ENCODE measurements around the gene CDH12.
"Not testable (repeated sequence)": the region's sequence is repeated elsewhere in the genome, so short reads cannot be mapped to it uniquely, and the experiment has no call there.

CDH12 gene

DNA sequence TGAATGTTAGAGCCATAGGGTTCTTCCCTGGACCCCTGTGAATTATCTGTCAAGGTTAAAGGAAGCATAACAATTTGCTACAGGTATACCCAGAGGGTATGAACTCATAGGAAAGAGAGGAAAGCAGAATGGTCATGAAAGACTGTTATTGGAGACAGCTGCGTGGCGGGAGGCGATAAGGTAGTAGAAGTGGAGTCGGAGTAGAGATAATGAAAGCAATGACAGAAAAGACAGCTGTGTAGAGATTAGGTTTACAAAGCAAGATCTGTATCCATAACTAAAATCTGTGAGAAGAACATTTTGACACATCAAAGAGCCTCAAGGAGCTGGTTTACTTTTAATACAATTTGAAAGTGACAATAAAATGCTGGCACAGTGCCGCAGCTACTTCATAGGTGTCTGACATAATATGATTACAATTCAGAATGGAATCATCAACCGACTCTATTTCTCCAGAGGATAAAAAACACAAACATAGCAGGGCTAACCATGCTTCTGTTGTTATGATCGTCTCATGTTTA, 603.9 kb downstream of the CDH12 start:
- no peak overlapping the region for H3K4me3 Mint-ChIP-seq
- H3K4me1 Mint-ChIP-seq (ENCODE audit: low read depth): no peaks in the 10 kb centered on the region
- no peaks in the 10 kb centered on the region for H3K27me3 Mint-ChIP-seq (ENCODE audit: low read depth)
- H3K9me3 Mint-ChIP-seq: peaks cover 19% of the 10 kb centered on the region
- no peak overlapping the region for H3K27ac Mint-ChIP-seq
- no peaks in the 10 kb centered on the region for H3K36me3 Mint-ChIP-seq (ENCODE audit: low read depth)

DNA sequence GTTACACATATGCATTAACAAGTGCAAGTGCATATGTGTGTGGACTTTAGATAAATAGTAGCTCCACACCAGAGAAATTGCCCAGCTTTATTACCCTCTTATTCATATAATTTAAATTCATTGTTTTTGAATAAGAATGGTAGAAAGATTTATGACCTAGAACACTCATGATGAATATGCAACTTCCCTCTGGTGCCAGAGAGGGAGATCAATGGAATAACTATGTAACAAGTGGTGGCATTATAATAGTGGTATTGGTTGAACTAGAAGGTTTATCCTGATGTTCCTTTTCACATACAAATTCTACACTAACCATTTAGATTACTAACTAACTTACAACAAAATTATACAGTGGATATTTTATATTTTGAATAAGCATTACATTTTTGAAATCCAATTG, 607.4 kb downstream of the CDH12 start:
- H3K9me3 Mint-ChIP-seq: peaks cover 18% of the 10 kb centered on the region
- H3K4me3 Mint-ChIP-seq: no peak overlapping the region
- H3K36me3 Mint-ChIP-seq (ENCODE audit: low read depth): no peaks in the 10 kb centered on the region
- no peak overlapping the region for H3K27ac Mint-ChIP-seq
- H3K27me3 Mint-ChIP-seq (ENCODE audit: low read depth): no peaks in the 10 kb centered on the region
- no peaks in the 10 kb centered on the region for H3K4me1 Mint-ChIP-seq (ENCODE audit: low read depth)

DNA sequence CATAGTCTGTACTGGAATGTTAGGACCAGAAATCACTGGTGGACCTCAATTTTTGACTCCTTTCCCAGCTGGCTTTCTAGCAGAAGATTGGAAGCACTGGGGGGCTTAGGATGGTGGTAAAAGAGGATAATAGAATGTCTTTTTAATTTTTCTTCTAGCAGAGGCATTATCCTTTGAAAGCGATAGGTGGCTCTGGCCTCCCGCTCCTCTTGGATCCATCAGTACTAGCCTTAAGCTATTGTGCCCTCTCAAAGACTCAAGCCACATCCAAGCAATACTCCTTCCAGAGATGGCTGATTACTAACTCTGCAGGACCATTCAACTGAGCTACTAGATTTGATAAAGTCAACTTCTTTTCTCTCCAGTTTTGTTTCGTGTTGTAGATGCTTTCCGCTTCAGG, 610.6 kb downstream of the CDH12 start:
- no peaks in the 10 kb centered on the region for H3K27me3 Mint-ChIP-seq (ENCODE audit: low read depth)
- H3K4me3 Mint-ChIP-seq: no peak overlapping the region
- H3K36me3 Mint-ChIP-seq (ENCODE audit: low read depth): no peaks in the 10 kb centered on the region
- H3K4me1 Mint-ChIP-seq (ENCODE audit: low read depth): no peaks in the 10 kb centered on the region
- H3K9me3 Mint-ChIP-seq: peaks cover 11% of the 10 kb centered on the region
- H3K27ac Mint-ChIP-seq: no peak overlapping the region

DNA sequence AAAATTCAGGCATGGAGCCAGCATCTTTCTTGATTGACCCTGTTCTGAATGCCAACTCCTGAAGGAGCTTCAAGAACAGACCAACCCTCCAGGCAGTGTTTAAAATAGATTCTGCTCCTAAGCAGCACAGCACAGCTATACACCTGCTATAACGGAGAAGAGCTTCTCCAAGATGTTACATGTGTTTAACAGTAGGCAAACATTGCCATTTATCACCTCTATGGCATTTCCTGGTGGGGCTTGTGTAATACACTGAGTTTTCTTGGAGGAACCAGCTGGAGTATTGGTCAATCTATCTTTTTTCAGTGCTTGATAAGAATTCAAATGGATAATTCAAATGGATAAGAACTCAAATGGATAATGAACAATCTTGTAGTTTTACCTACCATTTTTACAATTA, 615.1 kb downstream of the CDH12 start:
- no peaks in the 10 kb centered on the region for H3K36me3 Mint-ChIP-seq (ENCODE audit: low read depth)

DNA sequence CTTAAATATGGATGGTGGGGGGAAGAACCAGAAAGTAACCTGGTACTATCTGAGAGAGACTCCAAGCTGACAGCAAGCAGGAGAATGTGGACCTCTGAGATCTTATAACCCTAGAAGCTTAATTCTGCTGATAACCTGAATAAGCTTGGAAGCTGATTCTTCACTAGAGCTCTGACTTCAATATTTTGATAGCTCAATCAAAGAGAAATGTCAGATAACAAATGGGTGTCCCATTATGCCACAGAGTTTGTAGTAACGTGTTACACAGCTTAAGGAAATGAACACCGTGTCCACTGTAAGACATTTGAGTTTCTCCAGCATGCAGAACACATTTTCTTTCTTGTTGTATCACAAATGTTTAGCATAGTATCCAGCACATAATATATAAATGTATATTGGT, 626.7 kb downstream of the CDH12 start:
- H3K4me3 Mint-ChIP-seq: no peak overlapping the region
- H3K4me1 Mint-ChIP-seq (ENCODE audit: low read depth): no peaks in the 10 kb centered on the region
- H3K36me3 Mint-ChIP-seq (ENCODE audit: low read depth): no peaks in the 10 kb centered on the region
- H3K9me3 Mint-ChIP-seq: peaks cover 7% of the 10 kb centered on the region
- H3K27ac Mint-ChIP-seq: no peak overlapping the region
- no peaks in the 10 kb centered on the region for H3K27me3 Mint-ChIP-seq (ENCODE audit: low read depth)

More for the DNA sequence above, 615.1 kb downstream of the CDH12 start:
- no peak overlapping the region for H3K4me3 Mint-ChIP-seq
- no peak overlapping the region for H3K27ac Mint-ChIP-seq
- H3K4me1 Mint-ChIP-seq (ENCODE audit: low read depth): no peaks in the 10 kb centered on the region
- no peaks in the 10 kb centered on the region for H3K27me3 Mint-ChIP-seq (ENCODE audit: low read depth)
- H3K9me3 Mint-ChIP-seq: peaks cover 4% of the 10 kb centered on the region

DNA sequence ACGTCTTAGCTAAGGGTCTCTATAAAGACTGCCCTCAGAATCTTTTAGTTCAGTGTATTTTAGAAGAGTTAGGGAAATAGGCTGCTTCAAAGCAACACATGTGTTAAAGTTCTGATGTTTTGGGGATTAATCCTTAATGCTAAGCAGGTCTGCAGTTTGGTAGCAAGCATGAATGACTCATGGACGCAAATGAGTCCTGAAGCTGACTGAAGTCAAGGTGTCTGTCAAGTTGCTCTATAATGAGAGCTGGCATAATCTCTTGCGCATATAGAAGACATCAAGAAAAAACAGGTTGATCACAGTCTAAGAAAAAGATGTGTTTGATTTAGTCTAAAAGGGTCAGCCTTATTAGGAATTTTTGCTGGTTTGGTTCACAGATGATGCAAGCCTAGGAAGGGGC, 630.1 kb downstream of the CDH12 start:
- H3K4me3 Mint-ChIP-seq: no peak overlapping the region
- no peaks in the 10 kb centered on the region for H3K4me1 Mint-ChIP-seq (ENCODE audit: low read depth)
- H3K27me3 Mint-ChIP-seq (ENCODE audit: low read depth): no peaks in the 10 kb centered on the region
- H3K27ac Mint-ChIP-seq: no peak overlapping the region
- H3K36me3 Mint-ChIP-seq (ENCODE audit: low read depth): no peaks in the 10 kb centered on the region
- peaks cover 3% of the 10 kb centered on the region for H3K9me3 Mint-ChIP-seq

DNA sequence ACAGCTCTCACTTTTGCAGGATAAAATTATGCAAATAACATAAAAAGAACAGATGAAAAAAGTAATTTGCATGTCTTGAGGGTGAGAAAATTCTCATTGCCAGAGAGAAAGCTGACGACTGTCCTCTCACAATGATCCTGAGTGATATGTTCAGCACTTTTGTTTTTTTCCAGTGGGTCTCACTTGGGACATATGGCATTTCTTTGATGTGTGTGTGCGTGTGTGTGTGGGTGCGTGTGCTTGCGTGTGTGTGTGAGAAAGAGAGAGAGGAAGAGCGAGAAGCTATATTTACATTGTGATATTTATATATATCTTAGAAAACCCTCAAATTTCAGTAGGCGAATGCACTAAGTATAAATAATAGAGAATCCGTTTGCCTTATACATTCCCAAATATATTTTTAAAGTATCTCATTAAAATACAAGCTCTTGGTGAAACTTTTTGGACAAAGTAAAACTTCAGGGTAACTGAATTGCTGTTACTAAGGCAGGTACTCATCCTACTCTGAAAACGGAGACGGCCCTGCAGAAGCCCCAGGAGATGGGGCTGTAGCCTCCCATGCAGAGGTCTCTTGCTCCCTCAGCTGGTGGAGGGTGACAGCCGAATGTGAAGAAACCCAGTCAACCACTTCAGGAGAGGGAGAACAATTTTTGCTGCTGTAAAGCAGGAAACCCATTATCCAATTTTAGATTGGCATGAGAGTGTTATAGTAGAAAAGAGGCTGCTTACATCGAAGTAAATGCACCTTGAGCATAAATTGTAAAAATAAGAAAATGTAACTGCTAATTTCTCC, 639.2 kb downstream of the CDH12 start:
- H3K27me3 Mint-ChIP-seq (ENCODE audit: low read depth); H3K4me1 Mint-ChIP-seq (ENCODE audit: low read depth); H3K4me3 Mint-ChIP-seq; H3K36me3 Mint-ChIP-seq (ENCODE audit: low read depth); H3K27ac Mint-ChIP-seq; H3K9me3 Mint-ChIP-seq: not testable (repeated sequence)

DNA sequence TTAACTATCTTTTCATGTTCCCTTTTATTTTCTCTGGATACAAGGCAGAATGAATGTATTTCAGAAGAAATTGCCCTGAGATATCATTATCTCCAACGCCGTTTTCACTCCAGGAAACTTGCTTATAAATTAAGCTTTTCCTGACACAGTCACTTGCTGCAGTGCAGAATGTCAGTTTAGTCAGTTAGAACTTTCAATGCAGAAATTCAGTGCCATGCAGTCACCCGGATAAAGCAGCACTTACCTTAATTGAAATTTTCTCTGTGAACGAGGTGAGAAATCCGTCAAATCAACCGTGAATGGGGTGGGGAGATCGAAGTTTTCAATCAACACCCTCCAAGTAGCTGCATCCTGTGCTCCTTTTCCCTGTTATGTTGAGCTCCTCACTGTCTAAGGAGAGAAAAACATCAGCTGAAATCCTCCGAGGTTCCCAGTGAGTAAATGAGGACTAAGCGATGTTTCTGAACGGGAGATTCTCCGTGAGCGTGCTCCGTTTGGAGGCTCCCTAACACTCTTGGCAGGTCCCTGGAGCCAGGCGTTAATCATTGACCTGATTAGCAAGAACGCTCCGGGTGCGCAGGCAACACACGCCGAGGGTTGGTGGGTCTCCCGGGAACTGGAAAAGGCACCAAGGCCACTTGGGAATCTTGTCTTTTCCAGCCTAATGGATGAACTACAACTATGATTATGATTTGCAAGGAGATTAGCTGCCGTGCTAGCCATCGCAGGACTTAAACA, 640.7 kb downstream of the CDH12 start:
- not testable (repeated sequence) for H3K27ac Mint-ChIP-seq; H3K36me3 Mint-ChIP-seq (ENCODE audit: low read depth); H3K27me3 Mint-ChIP-seq (ENCODE audit: low read depth); H3K4me1 Mint-ChIP-seq (ENCODE audit: low read depth); H3K4me3 Mint-ChIP-seq; H3K9me3 Mint-ChIP-seq

DNA sequence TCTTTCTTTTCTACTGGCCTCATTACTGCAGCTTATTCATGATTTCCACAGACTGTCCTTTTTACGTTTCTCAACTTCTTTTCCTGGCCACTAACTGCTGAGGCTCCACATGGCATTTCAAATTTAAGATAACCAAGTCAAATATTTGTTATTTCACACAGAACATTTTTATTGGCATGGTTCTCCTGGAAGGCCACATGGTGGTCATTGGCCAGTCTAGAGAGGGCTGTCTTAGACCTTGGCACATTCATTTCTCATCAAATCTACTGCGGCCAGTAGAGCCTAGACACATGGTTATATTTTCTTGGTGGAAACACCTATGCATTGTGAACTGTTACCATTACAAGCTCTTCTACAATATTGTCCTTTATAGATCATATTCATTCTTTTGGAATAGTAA, 644.7 kb downstream of the CDH12 start:
- not testable (repeated sequence) for H3K9me3 Mint-ChIP-seq; H3K4me1 Mint-ChIP-seq (ENCODE audit: low read depth); H3K36me3 Mint-ChIP-seq (ENCODE audit: low read depth); H3K4me3 Mint-ChIP-seq; H3K27ac Mint-ChIP-seq; H3K27me3 Mint-ChIP-seq (ENCODE audit: low read depth)

DNA sequence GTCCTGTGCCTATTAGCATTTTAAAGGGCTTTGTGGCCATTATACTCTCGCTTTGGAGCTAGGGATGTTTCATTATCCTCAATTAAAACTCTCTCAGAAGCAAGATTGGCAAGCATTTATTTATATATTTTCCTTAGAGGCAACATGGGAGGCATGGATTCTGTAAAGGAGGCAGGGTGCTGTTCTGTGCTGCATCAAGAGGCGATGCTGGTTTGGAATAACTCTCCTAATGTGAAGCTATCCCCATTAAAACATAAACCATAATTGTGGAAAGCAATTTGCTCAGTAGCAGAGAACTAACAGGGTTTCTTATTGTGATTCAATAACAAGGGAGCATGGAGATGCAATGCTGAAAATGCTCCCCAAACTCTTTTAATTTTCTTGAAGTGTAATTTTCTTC, 664.5 kb downstream of the CDH12 start:
- H3K4me1 Mint-ChIP-seq (ENCODE audit: low read depth); H3K36me3 Mint-ChIP-seq (ENCODE audit: low read depth); H3K4me3 Mint-ChIP-seq; H3K27ac Mint-ChIP-seq; H3K27me3 Mint-ChIP-seq (ENCODE audit: low read depth): not testable (repeated sequence)
- peaks cover 16% of the 10 kb centered on the region for H3K9me3 Mint-ChIP-seq

DNA sequence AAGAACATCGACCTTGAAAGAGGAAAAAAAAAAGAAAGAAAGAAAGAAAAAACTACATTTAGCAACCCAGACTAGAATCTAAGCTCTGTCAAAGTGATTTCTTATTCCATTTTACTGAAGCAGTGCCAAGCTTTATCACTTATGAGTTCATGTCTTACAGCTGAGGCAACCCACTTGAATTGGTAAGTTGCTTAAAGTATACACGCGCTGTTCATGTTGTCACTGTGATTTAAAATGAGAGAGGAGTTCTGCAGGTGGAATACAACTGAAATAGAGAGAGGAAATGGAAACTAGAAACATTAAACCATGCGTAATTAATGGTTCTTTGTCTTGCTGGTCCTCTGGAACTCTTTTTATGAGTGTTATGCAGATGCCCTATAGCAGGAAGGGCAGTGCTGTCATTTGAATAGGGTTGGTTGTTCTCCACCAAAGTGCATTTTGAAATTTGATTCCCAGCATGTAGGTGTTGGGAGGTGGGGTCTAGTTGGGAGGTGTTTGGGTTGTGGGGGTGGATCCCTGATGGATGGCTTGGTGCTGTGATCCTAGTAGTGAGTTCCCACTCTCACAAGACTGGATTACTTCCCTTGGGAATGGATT, 665.4 kb downstream of the CDH12 start:
- H3K9me3 Mint-ChIP-seq: peaks cover 16% of the 10 kb centered on the region
- not testable (repeated sequence) for H3K27ac Mint-ChIP-seq; H3K36me3 Mint-ChIP-seq (ENCODE audit: low read depth); H3K4me3 Mint-ChIP-seq; H3K4me1 Mint-ChIP-seq (ENCODE audit: low read depth); H3K27me3 Mint-ChIP-seq (ENCODE audit: low read depth)

DNA sequence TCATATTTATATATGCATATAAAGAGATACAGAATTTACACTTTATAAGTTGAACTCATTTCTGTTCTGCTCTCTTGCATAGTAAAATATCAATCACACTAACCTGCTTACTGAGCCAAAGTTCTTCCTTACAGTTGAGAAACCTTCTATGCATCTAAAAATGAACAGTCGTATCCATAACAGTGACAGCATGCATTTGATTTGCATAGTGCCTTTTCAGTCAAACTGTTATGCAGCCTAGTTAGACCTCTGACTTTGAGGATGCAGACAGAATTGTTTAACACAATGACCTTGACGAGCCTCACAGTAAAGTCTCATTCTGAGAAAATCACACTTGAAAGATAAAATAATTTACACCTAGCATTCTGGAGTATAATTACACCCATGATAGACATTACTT, 683.9 kb downstream of the CDH12 start:
- H3K4me3 Mint-ChIP-seq; H3K27me3 Mint-ChIP-seq (ENCODE audit: low read depth); H3K27ac Mint-ChIP-seq; H3K36me3 Mint-ChIP-seq (ENCODE audit: low read depth); H3K4me1 Mint-ChIP-seq (ENCODE audit: low read depth): not testable (repeated sequence)
- peaks cover 11% of the 10 kb centered on the region for H3K9me3 Mint-ChIP-seq

DNA sequence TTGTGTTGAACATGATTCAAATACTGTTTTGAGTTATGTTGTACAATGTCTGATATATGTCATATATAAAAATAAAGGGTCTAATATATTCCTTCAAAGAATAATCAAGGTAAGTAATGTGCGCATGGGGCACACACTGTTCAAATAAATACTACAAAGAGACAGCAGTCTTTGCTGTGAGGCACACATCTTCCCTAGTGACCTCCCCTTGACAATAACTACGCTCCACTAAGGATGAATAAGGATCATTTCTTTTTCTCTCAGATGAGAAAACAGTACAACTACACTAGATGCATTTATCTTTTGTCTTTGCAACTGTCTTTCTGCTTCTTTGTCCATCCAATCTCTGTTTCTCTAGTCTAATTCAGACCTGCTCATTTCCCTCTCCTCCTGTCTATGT, 684.4 kb downstream of the CDH12 start:
- not testable (repeated sequence) for H3K27ac Mint-ChIP-seq; H3K36me3 Mint-ChIP-seq (ENCODE audit: low read depth); H3K4me1 Mint-ChIP-seq (ENCODE audit: low read depth); H3K4me3 Mint-ChIP-seq; H3K27me3 Mint-ChIP-seq (ENCODE audit: low read depth)
- H3K9me3 Mint-ChIP-seq: peaks cover 11% of the 10 kb centered on the region

DNA sequence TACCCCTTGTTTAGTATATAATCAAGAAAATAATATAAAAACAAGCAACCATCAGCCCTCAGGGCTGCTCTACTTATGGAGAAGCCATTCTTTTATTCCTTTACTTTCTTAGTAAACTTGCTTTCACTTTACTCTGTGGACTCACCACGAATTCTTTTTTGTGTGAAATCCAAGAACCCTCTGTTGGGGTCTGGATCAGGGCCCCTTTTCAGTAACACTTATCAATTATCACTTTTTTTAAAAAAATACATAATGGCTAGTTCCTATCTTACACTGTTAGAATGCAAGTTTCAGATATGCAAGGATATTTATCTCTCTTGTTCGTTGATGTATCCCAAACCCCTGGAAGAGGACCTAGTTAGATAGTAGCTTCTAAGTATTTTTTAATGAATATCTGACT, 687.2 kb downstream of the CDH12 start:
- not testable (repeated sequence) for H3K4me1 Mint-ChIP-seq (ENCODE audit: low read depth); H3K27me3 Mint-ChIP-seq (ENCODE audit: low read depth); H3K4me3 Mint-ChIP-seq; H3K27ac Mint-ChIP-seq; H3K36me3 Mint-ChIP-seq (ENCODE audit: low read depth)
- peaks cover 17% of the 10 kb centered on the region for H3K9me3 Mint-ChIP-seq

Measured in T-helper 1 cell treated with Interleukin-12 subunit alpha and Interleukin-12 subunit beta and Interleukin-4 antibody, amounts not matched to agents 30 μg/mL and 1 μg/mL, for 36 hours (primary cell).